ENCODE results near the gene USF1. TPM values are rescaled to one million over a fixed set of nuclear protein-coding genes. Genes with fewer than 3 reads are reported as not detected.
"Not testable (repeated sequence)": the region's sequence is repeated elsewhere in the genome, so short reads cannot be mapped to it uniquely, and the experiment has no call there.

USF1 gene
- total RNA-seq, 1 donor from 2014 or later = 66.4 TPM

- no peak overlapping the region for H3K4me3 Mint-ChIP-seq
- no peaks in the 10 kb centered on the region for H3K9me3 Mint-ChIP-seq
- no peak for DNase-seq (ENCODE audit: low spot score in 2 of 2, unreplicated experiment in 2 of 2)
- H3K36me3 Mint-ChIP-seq = peaks cover 2% of the 10 kb centered on the region
- peaks cover 8% of the 10 kb centered on the region for H3K4me1 Mint-ChIP-seq
- no peaks in the 10 kb centered on the region for H3K27me3 Mint-ChIP-seq (ENCODE audit: low read depth)
- no peak overlapping the region for H3K27ac Mint-ChIP-seq
- TF ChIP-seq, protein P1, sequence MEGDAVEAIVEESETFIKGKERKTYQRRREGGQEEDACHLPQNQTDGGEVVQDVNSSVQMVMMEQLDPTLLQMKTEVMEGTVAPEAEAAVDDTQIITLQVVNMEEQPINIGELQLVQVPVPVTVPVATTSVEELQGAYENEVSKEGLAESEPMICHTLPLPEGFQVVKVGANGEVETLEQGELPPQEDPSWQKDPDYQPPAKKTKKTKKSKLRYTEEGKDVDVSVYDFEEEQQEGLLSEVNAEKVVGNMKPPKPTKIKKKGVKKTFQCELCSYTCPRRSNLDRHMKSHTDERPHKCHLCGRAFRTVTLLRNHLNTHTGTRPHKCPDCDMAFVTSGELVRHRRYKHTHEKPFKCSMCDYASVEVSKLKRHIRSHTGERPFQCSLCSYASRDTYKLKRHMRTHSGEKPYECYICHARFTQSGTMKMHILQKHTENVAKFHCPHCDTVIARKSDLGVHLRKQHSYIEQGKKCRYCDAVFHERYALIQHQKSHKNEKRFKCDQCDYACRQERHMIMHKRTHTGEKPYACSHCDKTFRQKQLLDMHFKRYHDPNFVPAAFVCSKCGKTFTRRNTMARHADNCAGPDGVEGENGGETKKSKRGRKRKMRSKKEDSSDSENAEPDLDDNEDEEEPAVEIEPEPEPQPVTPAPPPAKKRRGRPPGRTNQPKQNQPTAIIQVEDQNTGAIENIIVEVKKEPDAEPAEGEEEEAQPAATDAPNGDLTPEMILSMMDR (IDR thresholded peaks at IDR 0.05; ENCODE audit: unreplicated experiment) = no peak
These were observed 25.0 kb upstream of the USF1 start for GRCh38 chr1:161070761-161071160.

- Mint-ChIP-seq H3K4me3 (no peak within 1 kb of the TSS), H3K27ac (no peak within 1 kb of the TSS), H3K36me3 (peaks cover 2% of the 10 kb centered on the region), H3K27me3 (ENCODE audit: low read depth) (no peaks in the 10 kb centered on the region), H3K9me3 (no peaks in the 10 kb centered on the region), H3K4me1 (peaks cover 5% of the 10 kb centered on the region)
- no peak for DNase-seq (ENCODE audit: low spot score in 2 of 2, unreplicated experiment in 2 of 2)
- TF ChIP-seq, protein P1 (IDR thresholded peaks at IDR 0.05; ENCODE audit: unreplicated experiment) = no peak
These were observed 24.0 kb upstream of the USF1 start, which contains the start of gene ARHGAP30 for GRCh38 chr1:161069731-161070270. Gene ARHGAP30, minus strand, starts transcription at chr1:161069891. Its CDS starts 267 bp downstream, at chr1:161069624.

GRCh38 chr1:161069241-161069640 is 23.5 kb upstream of the USF1 start:
- H3K9me3 Mint-ChIP-seq = no peaks in the 10 kb centered on the region
- H3K27ac Mint-ChIP-seq = no peak overlapping the region
- H3K4me3 Mint-ChIP-seq = no peak overlapping the region
- H3K27me3 Mint-ChIP-seq (ENCODE audit: low read depth) = peaks cover 4% of the 10 kb centered on the region
- no peak for DNase-seq (ENCODE audit: low spot score in 2 of 2, unreplicated experiment in 2 of 2)
- TF ChIP-seq, protein P1 (IDR thresholded peaks at IDR 0.05; ENCODE audit: unreplicated experiment) = no peak
- H3K36me3 Mint-ChIP-seq = peaks cover 2% of the 10 kb centered on the region
- H3K4me1 Mint-ChIP-seq = no peaks in the 10 kb centered on the region

DNA sequence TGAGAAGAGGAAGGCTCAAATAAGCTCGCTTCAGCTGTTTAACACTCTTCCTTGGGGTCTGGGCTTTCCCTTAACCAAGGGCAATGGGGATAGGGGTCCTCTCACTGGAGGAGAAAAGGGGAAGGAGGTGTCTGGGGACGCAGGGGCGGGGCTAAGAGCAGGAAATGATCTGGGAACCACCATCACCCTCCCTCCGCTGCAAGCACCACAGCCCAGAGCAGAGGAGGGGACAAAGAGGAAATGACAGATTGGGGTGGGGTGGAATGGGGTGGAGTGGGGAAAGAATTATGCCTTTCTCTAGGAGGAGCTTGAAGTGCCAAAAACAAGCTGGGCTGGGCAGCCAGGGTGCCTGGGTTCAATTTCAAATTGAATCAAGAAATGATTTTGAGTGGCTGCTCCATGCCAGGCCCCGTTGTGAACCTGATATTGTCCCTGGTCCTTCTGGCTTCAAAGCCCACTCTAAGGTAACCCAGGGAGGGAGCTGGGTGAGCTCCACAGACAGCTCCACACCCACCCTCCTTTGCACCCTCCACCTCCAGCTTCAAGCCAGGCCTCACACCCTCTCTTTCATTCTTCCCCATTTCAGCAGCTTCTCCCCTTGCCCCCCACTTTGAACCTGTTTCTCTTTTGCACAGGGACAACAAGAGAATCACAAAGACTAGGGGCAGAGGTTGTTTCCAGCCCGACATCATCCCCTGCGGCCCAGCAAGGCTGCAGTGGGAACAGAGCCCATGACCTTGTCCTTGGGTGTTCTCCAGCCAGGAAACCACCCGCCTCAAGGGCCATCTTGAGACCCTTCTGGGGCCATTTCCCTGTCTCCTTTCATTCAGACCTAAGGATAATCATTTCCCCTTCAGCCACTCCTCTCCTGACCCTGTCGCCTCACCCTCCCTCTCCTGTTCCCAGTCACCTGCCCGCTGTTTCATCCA is 22.8 kb upstream of the USF1 start:
- no peak for DNase-seq (ENCODE audit: low spot score in 2 of 2, unreplicated experiment in 2 of 2)
- Mint-ChIP-seq H3K9me3 (no peaks in the 10 kb centered on the region), H3K27ac (no peak overlapping the region), H3K4me1 (no peaks in the 10 kb centered on the region), H3K4me3 (no peak overlapping the region), H3K27me3 (ENCODE audit: low read depth) (peaks cover 10% of the 10 kb centered on the region), H3K36me3 (peaks cover 2% of the 10 kb centered on the region)
- TF ChIP-seq, protein P1 (IDR thresholded peaks at IDR 0.05; ENCODE audit: unreplicated experiment) = no peak

GRCh38 chr1:161066694-161067093 is 20.9 kb upstream of the USF1 start:
- Mint-ChIP-seq H3K27me3 (ENCODE audit: low read depth) (peaks cover 17% of the 10 kb centered on the region), H3K4me1 (no peaks in the 10 kb centered on the region), H3K4me3 (no peak overlapping the region), H3K9me3 (no peaks in the 10 kb centered on the region), H3K36me3 (peaks cover 2% of the 10 kb centered on the region), H3K27ac (no peak overlapping the region)
- DNase-seq (ENCODE audit: low spot score in 2 of 2, unreplicated experiment in 2 of 2) = no peak
- TF ChIP-seq, protein P1 (IDR thresholded peaks at IDR 0.05; ENCODE audit: unreplicated experiment) = no peak

DNA sequence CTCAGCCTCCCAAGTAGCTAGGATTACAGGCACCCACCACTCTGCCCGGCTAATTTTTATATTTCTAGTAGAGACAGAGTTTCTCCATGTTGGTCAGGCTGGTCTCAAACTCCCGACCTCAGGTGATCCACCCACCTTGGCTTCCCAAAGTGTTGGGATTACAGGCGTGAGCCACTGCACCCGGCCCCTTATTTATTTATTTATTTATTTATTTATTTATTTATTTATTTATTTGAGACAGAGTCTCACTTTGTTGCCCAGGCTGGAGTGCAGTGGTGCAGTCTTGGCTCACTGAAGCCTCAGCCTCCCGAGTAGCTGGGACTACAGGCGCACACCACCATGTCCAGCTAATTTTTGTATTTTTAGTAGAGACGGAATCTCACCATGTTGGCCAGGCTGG is 19.9 kb upstream of the USF1 start:
- not testable (repeated sequence) for H3K4me1 Mint-ChIP-seq; H3K9me3 Mint-ChIP-seq; H3K4me3 Mint-ChIP-seq; DNase-seq (ENCODE audit: low spot score in 2 of 2, unreplicated experiment in 2 of 2); H3K27ac Mint-ChIP-seq; H3K36me3 Mint-ChIP-seq
- H3K27me3 Mint-ChIP-seq (ENCODE audit: low read depth) = peaks cover 17% of the 10 kb centered on the region

DNA sequence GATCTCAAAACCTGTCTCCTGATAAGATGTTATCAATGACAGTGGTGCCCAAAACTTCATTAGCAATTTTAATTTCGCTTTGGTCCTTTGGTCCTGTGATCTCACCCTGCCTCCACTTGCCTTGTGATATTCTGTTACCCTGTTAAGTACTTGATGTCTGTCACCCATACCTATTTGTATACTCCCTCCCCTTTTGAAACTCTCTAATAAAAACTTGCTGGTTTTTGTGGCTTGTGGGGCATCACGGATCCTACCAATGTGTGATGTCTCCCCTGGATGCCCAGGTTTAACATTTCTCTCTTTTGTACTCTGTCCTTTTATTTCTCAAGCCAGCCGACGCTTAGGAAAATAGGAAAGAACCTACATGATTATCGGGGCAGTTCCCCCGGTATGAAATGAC is 18.2 kb upstream of the USF1 start:
- H3K36me3 Mint-ChIP-seq; H3K27ac Mint-ChIP-seq; H3K4me1 Mint-ChIP-seq; H3K9me3 Mint-ChIP-seq; DNase-seq (ENCODE audit: low spot score in 2 of 2, unreplicated experiment in 2 of 2); H3K4me3 Mint-ChIP-seq: not testable (repeated sequence)
- peaks cover 17% of the 10 kb centered on the region for H3K27me3 Mint-ChIP-seq (ENCODE audit: low read depth)

All from mesothelial cell of epicardium (in vitro differentiated cells).